Thymus (tissue), 11 donors: Measurements from ENCODE around the gene PRAMEF13. TPM values are rescaled to one million over a fixed set of nuclear protein-coding genes. Genes with fewer than 3 reads are reported as not detected.
"Not testable (repeated sequence)": the region's sequence is repeated elsewhere in the genome, so short reads cannot be mapped to it uniquely, and the experiment has no call there.

Experiments
- DNase-seq, 9 donors: peaks; one replicate each; pipeline ENCODE4 v3.0.0-alpha.2; 2013; ENCODE audit warnings: low spot score in 9 of 9, low read depth in 6 of 9, missing footprints in 1 of 9
- H3K27ac ChIP-seq, 2 donors: one replicate each; pipeline ENCODE4 v1.5.1; 2013; ENCODE audit warnings: control low read depth in 1 of 2, low read depth in 1 of 2, low read length in 1 of 2, mild to moderate bottlenecking in 1 of 2, moderate library complexity in 1 of 2
- H3K27me3 ChIP-seq, 2 donors: one replicate each; pipeline ENCODE4 v1.5.1; 2013; ENCODE audit warnings: low read length in 1 of 2; ENCODE audit not compliant: control insufficient read depth in 2 of 2, insufficient read depth in 1 of 2
- H3K36me3 ChIP-seq, 2 donors: one replicate each; pipeline ENCODE4 v1.5.1; 2013; ENCODE audit warnings: low read length in 1 of 2, mild to moderate bottlenecking in 1 of 2, moderate library complexity in 1 of 2; ENCODE audit not compliant: control insufficient read depth in 2 of 2, insufficient read depth in 2 of 2
- H3K4me1 ChIP-seq, 2 donors: one replicate each; pipeline ENCODE4 v1.5.1; 2013; ENCODE audit warnings: low read length in 2 of 2; ENCODE audit not compliant: control insufficient read depth in 2 of 2, insufficient read depth in 2 of 2
- H3K4me3 ChIP-seq, 2 donors: one replicate each; pipeline ENCODE4 v1.5.1; 2013; ENCODE audit warnings: low read length in 2 of 2, control low read depth in 1 of 2, mild to moderate bottlenecking in 1 of 2
- H3K9me3 ChIP-seq, 2 donors: one replicate each; pipeline ENCODE4 v1.5.1; 2013; ENCODE audit warnings: low read length in 1 of 2, mild to moderate bottlenecking in 1 of 2; ENCODE audit not compliant: control insufficient read depth in 2 of 2, insufficient read depth in 1 of 2
- WGBS: extraction: QIAGEN DNeasy Blood & Tissue Kit; methylation state at CpG from one replicate; pipeline ENCODE4 v1.1.7; 2013; 5-methylcytosine and 5-hydroxymethylcytosine counted together
- polyA plus RNA-seq: library from polyadenylated mRNA; stranded (reverse); fragments of 200-250 nt; gene quantifications from one replicate; pipeline ENCODE4 v1.2.3, GENCODE V29; 2013
- total RNA-seq: library from RNA; stranded (reverse); fragments of 120-200 nt; gene quantifications from one replicate; pipeline ENCODE4 v1.2.4, GENCODE V29; 2013
- donor health status: healthy.

PRAMEF13 gene
- total and polyA plus RNA-seq, 2 donors, result 0.05 to 0.14 TPM

DNA sequence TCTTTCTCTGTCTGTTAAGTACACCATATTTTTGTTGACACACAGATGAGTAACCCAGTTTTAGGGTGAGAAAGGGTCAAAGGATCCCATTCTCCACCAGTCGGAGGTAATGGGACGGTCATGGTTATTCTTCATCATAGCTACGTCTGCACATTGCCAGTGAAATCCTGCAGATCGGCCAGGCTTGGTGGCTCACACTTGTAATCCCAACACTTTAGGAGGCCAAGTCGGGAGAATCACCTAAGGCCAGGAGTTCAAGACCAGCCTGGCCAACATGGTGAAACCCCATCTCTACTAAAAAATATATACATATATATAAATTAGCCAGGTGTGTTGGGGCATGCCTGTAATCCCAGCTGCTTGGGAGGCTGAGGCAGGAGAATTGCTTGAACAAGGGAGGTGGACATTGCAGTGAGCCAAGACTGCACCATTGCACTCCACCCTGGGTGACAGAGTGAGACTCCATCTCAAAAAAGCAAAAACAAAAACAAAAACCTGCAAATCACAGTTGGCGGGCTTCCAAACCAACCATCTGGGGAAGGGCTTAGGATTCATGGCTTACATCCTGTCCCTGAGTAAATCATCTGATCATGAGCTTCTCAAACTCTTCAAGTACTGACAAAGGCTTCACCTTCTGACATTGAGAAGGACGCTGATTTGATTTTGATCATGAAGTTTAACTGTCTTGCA lies 30.0 kb upstream of the PRAMEF13 start:
- H3K9me3 ChIP-seq, DNase-seq: not testable (repeated sequence)
- WGBS, result 88% methylated on average over 7 of the region's 7 CpGs

DNA sequence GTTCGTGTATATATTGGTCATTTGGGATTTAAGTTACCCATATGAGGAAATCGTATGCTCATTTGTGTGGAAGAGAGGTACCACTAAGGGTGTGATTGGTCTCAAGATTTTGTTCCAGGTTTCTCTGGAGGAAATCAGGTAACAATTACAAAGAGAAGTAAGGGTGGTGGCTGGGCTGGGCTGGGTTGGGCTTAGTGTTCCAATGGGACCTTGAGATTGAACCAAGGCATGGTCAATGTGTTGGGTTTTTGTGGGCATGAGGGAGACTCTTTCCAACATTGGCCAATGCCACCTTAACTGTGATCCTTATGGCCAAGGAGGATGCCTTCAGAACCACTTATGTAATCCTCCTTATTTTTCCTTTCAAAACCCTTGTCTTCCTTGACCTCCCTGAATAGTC lies 29.4 kb upstream of the PRAMEF13 start:
- H3K27ac ChIP-seq, H3K36me3 ChIP-seq, H3K9me3 ChIP-seq, DNase-seq, H3K4me1 ChIP-seq, H3K4me3 ChIP-seq, H3K27me3 ChIP-seq: not testable (repeated sequence)
- 92% methylated on average over 2 of the region's 2 CpGs for WGBS

More for the DNA sequence above, 30.0 kb upstream of the PRAMEF13 start:
- H3K36me3 ChIP-seq, H3K4me3 ChIP-seq, H3K4me1 ChIP-seq, H3K27me3 ChIP-seq, H3K27ac ChIP-seq: not testable (repeated sequence)

DNA sequence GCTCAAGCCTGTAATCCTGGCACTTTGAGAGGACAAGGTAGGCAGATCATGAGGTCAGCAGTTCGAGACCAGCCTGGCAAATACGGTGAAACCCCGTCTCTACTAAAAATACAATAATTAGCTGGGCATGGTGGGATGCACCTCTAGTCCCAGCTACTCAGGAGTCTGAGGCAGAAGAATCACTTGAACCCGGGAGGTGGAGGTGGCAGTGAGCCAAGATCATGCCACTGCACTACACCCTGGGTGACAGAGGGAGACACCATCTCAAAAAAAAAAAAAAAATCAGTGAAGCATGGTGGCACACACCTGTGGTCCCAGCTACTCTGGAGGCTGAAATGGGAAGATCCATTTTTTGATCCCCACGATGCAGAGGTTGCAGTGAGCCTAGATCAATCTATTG lies 28.9 kb upstream of the PRAMEF13 start:
- not testable (repeated sequence) for H3K27ac ChIP-seq, H3K9me3 ChIP-seq, H3K4me3 ChIP-seq, H3K4me1 ChIP-seq, DNase-seq, H3K36me3 ChIP-seq, H3K27me3 ChIP-seq
- 90% methylated on average over 5 of the region's 5 CpGs for WGBS

DNA sequence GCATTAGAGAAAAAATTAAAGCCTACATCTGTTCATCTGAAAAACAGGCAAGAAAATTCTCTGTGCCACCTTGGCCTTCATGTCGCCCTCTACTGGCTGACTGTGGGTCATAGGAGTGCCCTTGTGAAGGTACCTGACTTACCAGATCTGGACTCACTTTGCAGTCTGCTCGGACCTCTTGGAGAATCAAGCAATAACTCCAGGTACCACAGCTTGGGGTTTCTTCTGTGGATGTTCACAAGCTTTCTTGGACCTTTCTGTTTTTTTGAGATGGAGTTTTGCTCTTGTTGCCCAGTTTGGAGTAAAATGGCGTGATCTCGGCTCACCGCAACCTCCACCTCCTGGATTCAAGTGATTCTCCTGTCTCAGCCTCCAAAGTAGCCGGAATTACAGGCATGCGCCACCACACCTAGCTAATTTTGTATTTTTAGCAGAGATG lies 27.2 kb upstream of the PRAMEF13 start:
- Histone ChIP-seq H3K4me3 (no peak overlapping the region), H3K36me3 (no peaks in the 10 kb centered on the region), H3K9me3 (peaks cover 0 to 4% of the 10 kb centered on the region in 2 donors), H3K4me1 (no peaks in the 10 kb centered on the region), H3K27me3 (peaks cover 0 to 2% of the 10 kb centered on the region in 2 donors), H3K27ac (no peak overlapping the region)
- peak in 4 of 9 donors; percentile 3 to 35 (median 8) for DNase-seq
- 78% methylated on average over 7 of the region's 7 CpGs for WGBS

DNA sequence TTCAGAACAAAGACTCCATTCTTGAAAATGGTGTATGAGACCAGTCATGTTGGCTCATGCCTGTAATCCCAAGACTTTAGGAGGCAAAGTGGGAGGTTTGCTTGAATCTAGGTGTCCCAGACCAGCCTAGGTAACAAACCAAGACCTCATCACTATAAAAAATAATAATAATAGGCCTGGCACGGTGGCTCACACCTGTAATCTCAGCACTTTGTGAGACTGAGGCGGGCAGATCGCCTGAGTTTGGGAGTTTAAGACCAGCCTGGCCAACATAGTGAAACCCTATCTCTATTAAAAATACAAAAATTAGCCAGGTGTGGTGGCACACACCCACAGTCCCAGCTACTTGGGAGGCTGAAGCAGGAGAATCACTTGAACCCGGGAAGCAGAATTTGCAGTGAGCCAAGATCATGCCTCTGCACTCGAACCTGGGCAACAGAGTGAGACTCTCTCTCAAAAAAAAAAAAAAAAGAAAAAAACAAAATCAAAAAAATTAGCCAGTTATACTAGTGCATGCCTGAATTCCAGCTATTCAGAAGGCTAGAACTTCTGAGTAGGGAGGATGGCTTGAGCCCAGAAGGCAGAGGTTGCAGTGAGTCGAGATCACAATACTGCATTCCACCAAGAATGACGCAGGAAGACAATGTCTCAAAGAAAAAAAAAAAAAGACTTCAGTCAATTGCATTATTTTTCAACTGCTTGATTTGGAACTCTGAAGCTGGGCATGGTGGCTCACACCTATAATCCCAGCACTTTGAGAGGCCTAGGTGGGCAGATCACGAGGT lies 26.3 kb upstream of the PRAMEF13 start:
- H3K27me3 ChIP-seq, DNase-seq, H3K4me3 ChIP-seq, H3K4me1 ChIP-seq, H3K36me3 ChIP-seq, H3K9me3 ChIP-seq, H3K27ac ChIP-seq: not testable (repeated sequence)
- 93% methylated on average over 8 of the region's 8 CpGs for WGBS

DNA sequence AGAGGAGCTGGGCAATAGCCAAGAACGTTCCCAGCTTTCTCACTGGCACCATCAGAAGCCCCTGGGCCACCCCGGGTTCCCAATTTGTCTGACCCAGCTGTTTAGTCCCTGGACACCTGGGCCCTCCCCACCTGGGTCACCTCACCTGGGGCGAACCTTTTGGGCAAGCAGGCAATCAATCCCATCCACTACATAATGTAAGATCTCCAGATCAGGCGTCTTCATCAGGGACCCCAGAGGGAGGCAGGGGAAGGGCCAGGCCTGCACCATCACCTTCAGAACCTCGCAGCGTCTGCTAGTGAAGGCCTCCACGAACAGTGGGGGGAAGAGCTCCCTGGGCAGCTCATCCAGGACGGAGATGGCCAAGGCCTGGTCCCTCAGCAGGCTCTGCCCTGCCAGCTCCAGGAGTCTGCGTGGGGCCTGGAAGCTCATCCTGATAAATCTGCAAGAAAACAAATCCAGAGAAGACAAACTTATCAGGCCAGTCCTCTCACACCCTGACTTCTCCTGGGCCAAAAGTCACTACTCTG lies 24.5 kb upstream of the PRAMEF13 start, which contains the start of gene PRAMEF18:
TSS of gene PRAMEF18 (minus strand) at position 480 of the 530 bp plus-strand sequence. CDS start at position 432, 48 bp downstream.
- H3K4me3 ChIP-seq, H3K4me1 ChIP-seq, H3K9me3 ChIP-seq, H3K36me3 ChIP-seq, H3K27me3 ChIP-seq, DNase-seq, H3K27ac ChIP-seq: not testable (repeated sequence)
- 87% methylated on average over 9 of the region's 9 CpGs for WGBS

DNA sequence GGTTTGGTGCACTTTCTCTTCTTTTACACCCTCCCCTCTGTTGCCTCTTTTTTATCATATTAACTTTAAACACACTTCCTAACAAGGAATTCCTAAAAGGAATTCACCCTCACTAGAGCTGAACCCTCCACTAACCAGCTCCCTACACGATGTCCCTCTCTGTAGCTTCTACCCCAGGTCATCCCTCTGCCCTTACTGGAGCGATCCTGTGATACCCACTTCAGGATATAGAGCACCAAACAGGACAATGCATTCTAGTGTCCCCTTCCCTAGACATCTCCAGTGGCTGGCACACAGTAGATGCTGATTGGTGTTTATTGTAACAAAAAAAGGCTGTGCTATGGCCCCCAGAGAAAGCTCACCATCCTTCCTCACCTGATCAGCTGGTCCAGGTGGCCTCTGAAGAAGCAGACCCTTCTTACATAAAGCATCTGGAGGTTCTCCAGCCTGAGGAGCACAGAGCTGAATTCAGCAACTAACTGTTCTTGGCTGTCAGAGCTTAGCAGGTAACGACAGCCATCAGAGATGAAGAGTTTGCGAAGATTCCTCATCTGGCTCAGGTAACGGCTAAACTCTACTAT lies 23.4 kb upstream of the PRAMEF13 start:
- no peak for DNase-seq
- H3K27me3 ChIP-seq, result peaks cover 0 to 2% of the 10 kb centered on the region in 2 donors
- no peak overlapping the region for H3K4me3 ChIP-seq
- no peak overlapping the region for H3K27ac ChIP-seq
- no peaks in the 10 kb centered on the region for H3K9me3 ChIP-seq
- no peaks in the 10 kb centered on the region for H3K4me1 ChIP-seq
- H3K36me3 ChIP-seq, result no peaks in the 10 kb centered on the region
- WGBS, result 94% methylated on average over 5 of the region's 5 CpGs

DNA sequence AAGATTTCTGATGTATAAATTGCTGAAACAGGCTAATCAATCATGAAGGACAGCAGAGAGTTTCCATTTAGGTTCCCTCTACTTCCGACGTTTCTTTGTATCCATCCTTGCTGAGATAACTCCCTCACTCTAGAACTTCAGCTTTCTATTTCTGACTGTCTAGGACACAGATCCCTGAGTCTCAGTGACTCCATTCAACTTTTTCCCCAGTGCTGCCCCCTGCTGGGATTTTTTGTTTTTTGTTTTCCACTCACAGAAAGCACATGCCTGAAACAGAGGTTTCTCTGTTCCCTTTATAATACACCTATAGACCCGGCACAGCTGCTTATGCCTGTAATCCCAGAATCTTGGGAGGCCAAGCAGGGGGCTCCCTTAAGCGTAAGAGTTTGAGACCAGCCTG lies 21.6 kb upstream of the PRAMEF13 start:
- not testable (repeated sequence) for H3K9me3 ChIP-seq, H3K4me3 ChIP-seq, H3K4me1 ChIP-seq, H3K27ac ChIP-seq, H3K27me3 ChIP-seq, H3K36me3 ChIP-seq, DNase-seq
- no CpG with 5 or more reads among the region's 4 CpGs for WGBS

DNA sequence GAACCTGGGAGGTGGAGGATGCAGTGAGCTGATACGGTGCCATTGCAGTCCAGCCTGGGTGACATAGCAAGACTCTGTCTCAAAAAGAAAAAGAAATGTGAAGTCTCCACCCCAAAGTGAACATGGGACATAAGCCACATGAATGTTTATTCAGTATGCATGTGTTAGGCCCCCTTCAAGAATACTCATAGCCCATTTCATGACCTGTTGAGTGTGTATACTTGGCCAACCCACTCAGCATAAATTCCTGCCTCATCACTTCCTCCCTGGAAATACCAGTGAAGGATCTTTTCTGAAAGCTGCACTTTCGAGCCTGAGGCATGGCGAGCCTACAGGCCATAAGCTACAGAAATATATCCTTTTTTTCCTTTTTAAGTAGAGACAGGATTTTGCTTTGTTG lies 18.0 kb upstream of the PRAMEF13 start:
- H3K4me1 ChIP-seq, H3K27me3 ChIP-seq, H3K36me3 ChIP-seq, H3K27ac ChIP-seq, H3K9me3 ChIP-seq, DNase-seq, H3K4me3 ChIP-seq: not testable (repeated sequence)
- no CpG with 5 or more reads among the region's 3 CpGs for WGBS
